Adrenal gland (tissue), 5 donors: Measurements from ENCODE around the gene ABLIM2.

Experiments
- POLR2A ChIP-seq, 2 donors: fragments of 450-650 bp; IDR thresholded peaks; one replicate each; pipeline ENCODE4 v1.6.1; 2017; ENCODE audit warnings: antibody characterized with exemption in 2 of 2, mild to moderate bottlenecking in 2 of 2, moderate library complexity in 1 of 2
- TF ChIP-seq, protein P1 (sequence below), 6 experiments: fragments of 450-650 bp in 4 of 6; fragments of 200-600 bp in 2 of 6; sonication (generic) in 1 of 6; IDR thresholded peaks; 1 replicate in 5 of 6; 2 replicates in 1 of 6; pipeline versions ENCODE4 v1.5.1 to v1.8.0; 2016 to 2021; ENCODE audit warnings: antibody characterized with exemption in 6 of 6, mild to moderate bottlenecking in 2 of 6, moderate library complexity in 1 of 6
- donor health status: DM: no; HTN: no; CAD: no.

DNA sequence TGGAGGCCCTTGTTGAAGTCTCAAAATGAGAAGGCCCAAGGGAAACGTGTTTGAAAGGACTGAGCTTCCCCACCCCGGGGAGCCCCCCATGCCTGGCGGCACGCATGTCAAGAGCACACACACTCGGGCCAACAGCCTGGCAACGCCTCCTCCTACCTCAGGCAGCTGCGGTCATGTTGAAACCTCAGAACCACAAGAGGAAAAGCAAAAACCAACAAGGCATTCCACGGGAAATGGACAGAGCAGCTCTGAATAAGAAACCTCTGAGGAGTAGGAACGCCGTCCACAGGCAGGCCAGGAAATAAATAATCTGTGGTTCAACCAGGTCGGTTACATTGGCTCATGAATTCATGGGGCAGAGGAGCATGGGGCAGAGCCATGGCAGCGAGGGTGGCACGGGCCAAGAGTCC is 123.2 kb downstream of the ABLIM2 start:
- no peak for TF ChIP-seq POLR2A (IDR thresholded peaks at IDR 0.05)
- TF ChIP-seq, protein P1, sequence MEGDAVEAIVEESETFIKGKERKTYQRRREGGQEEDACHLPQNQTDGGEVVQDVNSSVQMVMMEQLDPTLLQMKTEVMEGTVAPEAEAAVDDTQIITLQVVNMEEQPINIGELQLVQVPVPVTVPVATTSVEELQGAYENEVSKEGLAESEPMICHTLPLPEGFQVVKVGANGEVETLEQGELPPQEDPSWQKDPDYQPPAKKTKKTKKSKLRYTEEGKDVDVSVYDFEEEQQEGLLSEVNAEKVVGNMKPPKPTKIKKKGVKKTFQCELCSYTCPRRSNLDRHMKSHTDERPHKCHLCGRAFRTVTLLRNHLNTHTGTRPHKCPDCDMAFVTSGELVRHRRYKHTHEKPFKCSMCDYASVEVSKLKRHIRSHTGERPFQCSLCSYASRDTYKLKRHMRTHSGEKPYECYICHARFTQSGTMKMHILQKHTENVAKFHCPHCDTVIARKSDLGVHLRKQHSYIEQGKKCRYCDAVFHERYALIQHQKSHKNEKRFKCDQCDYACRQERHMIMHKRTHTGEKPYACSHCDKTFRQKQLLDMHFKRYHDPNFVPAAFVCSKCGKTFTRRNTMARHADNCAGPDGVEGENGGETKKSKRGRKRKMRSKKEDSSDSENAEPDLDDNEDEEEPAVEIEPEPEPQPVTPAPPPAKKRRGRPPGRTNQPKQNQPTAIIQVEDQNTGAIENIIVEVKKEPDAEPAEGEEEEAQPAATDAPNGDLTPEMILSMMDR (IDR thresholded peaks at IDR 0.05): no peak
